GM19467 (cell line): Measurements from ENCODE around the gene FABP7.
A peak's percentile ranks its signal among the peaks of the same experiment; 100 is the strongest.

Experiments used
- ATAC-seq: cut with Tn5 transposase; IDR thresholded peaks from one replicate; pipeline ENCODE4 v1.9.1; 2021; ENCODE audit warnings: mild to moderate bottlenecking, moderate library complexity; ENCODE audit not compliant: unreplicated experiment

Gene FABP7

DNA sequence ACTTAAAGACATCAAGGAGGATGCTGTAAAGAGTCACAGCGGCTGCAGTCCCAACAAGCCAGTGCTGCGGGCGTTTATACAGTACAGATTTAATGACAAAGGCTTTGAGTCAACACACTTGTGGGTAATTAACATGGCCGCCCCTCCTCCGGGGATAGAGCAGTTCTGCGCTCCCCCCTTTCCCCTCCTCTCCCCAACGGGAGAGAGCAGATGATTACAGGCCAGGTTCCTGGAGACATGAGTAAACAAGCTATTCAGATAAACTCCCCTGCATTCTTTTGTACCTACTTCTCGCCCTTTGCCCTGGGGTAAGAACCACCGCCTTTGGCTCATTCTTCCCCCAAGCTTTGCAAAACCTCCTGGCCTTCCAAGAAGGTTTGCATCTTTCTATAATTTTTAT, 23.6 kb upstream of the FABP7 start:
- no peak for ATAC-seq

- ATAC-seq = peak; percentile 93
These were observed 20.6 kb upstream of the FABP7 start for GRCh38 chr6:122758927-122759334.

GRCh38 chr6:122760330-122760729, 19.2 kb upstream of the FABP7 start:
- ATAC-seq = no peak

GRCh38 chr6:122766256-122766655, 13.3 kb upstream of the FABP7 start:
- ATAC-seq = no peak

DNA sequence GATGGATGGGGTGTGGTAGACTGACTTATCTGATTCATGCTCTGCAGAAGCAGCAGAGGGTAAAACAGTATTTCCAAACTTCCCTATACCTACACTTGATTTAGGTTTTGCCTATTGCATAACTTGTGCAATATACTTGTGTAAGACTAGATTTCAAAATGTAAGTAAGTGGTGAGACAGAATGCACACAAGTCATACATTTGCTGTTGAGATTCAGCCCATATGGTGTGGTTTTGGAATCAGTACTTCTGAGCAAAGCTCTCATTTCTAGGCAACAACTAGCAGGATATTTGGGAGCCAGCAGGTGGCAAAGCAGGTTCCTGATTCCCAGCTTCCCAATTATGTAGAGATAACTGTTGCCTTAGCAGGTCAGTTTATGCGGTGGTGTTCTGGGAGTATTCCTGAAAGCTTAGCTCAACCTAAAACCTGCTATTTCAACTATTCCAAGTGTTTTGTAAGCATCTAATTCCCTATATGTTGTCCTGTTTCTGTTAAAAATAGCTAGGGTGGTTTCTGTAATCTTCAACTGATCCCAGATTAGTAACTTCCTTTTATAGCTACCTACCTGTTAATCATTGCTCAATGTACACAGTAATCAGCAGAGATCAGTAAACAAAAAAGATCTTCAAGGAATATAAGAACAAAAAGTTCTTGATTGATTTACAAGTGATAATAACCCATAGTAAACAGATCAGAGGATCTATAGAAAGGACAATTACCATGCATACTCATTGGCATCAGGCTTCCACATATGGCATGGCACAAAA, 8.5 kb upstream of the FABP7 start:
- no peak for ATAC-seq

GRCh38 chr6:122772724-122773415, 6.6 kb upstream of the FABP7 start:
- ATAC-seq = no peak

DNA sequence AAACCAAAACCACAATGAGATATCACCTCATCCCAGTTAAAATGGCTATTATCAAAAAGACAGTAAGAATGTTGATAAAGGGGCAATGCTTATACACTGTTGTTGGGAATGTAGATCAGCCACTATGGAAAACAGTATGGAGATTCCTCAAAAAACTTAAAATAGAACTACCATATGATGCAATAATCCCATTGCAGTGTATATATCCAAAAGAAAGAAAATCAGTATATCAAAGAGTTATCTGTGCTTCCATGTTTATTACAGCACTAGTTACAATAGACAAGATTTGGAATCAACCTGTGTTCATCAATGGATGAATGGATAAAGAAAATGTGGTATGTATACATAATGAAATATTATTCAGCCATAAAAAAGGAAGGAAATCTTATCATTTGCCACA, 3.5 kb upstream of the FABP7 start:
- no peak for ATAC-seq

GRCh38 chr6:122778302-122778701, 1.2 kb upstream of the FABP7 start:
- ATAC-seq = no peak

- ATAC-seq = no peak
These were observed 393 bp upstream of the FABP7 start for GRCh38 chr6:122778985-122779661.

DNA sequence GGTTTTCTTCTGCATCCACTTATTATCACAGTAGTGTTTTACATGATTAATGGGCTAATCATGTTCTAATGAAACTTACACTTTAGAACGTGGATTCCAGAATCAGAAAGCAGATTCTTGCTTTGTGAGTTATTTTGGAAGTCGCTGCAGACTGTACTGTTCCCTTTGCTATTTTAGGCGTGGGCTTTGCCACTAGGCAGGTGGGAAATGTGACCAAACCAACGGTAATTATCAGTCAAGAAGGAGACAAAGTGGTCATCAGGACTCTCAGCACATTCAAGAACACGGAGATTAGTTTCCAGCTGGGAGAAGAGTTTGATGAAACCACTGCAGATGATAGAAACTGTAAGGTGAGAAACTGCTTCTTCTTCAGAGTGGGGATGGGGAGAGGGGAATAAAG, 598 bp downstream of the FABP7 start:
- ATAC-seq = no peak

DNA sequence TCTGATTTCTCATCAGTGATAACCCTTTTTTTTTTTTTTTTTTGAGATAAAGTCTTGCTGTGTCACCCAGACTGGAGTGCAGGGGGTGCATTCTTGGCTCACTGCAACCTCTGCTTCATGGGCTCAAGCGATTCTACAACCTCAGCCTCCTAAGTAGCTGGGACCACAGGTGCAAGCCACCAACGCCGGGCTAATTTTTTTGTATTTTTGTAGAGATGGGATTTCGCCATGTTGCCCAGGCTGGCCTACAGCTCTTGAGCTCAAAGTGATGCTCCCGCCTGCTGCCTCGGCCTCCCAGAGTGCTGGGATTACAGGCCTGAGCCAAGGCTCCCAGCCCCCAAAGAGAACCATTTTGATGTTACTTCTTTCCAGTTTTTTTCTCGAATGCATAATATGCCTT, 2.2 kb downstream of the FABP7 start:
- no peak for ATAC-seq

DNA sequence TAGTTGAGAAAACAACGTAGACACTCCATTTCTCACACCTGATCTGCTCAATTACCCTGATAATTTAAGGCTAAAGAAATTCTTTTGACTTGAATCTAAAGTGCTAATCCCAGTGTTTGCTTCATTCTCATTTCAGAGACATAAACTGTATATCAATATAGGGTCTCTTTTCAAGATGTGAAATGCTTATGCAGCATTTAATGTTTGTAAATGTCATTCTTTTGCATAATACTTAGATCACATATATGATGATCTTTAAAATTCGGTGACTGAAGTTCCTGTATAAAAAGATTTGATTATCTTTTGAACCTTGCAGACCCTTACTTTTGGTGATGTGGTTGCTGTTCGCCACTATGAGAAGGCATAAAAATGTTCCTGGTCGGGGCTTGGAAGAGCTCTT, 3.9 kb downstream of the FABP7 start:
- no peak for ATAC-seq

- ATAC-seq = no peak
These were observed 6.4 kb downstream of the FABP7 start for GRCh38 chr6:122785891-122786290.

DNA sequence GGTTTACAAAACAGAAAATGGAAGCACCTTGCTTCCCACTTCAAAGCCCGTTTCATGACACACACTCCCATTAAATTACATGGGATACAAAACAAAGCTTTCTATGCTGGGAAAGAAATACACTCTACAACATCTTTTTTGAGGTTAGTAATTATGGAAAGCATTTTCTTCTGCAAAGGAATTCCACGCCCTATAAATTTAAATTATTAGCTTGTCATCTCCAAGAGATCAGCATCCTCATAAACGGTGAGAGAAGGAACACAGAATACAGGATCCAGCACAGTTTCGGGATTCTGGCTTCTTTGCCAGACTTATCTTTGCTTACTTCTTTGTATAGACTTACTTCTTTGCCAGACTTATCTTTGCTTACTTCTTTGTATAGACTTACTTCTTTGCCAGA, 8.2 kb downstream of the FABP7 start:
- no peak for ATAC-seq

DNA sequence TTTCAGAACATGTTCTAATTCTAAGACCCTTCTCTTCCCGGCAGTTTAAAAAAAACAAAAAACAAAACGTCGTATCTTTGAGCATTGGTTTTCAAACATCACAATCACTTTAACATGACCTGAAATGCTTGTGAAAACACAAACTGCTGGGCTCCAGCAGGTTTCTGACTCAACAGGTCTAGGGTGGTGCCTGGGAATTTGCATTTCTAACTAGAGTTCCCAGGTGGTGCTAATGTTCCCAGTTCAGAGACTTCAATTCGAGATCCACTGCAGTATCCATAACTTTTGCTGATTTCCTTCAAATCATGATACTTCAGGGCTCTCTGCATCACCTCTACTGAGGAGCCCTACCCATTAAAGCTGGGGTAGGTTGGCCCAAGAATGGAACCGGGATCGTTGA, 8.7 kb downstream of the FABP7 start:
- ATAC-seq = no peak

DNA sequence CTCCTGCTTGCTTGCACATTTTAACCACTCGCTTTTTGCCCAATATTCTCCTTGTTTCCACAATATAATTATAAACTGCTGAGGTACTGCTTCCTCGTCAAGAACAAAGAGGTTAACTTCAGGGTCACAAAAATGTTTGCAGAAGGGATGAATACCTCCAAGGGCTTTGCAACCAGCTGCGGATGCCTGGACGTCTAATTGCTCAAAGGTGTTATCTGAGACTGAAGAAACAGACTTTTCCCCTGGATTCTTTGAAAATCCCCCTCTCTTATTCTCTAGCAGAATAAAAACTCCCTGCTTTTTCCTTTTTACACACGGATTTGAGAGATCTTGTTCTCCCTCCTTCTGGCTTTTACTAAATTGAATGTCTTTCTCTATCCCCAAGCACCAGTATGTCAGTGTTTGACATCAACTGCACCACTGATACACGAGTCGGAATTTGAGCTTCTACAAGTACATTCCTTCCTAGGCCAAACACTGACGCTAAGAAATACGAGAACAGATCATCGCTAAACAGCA, 9.2 kb downstream of the FABP7 start:
- ATAC-seq = no peak

DNA sequence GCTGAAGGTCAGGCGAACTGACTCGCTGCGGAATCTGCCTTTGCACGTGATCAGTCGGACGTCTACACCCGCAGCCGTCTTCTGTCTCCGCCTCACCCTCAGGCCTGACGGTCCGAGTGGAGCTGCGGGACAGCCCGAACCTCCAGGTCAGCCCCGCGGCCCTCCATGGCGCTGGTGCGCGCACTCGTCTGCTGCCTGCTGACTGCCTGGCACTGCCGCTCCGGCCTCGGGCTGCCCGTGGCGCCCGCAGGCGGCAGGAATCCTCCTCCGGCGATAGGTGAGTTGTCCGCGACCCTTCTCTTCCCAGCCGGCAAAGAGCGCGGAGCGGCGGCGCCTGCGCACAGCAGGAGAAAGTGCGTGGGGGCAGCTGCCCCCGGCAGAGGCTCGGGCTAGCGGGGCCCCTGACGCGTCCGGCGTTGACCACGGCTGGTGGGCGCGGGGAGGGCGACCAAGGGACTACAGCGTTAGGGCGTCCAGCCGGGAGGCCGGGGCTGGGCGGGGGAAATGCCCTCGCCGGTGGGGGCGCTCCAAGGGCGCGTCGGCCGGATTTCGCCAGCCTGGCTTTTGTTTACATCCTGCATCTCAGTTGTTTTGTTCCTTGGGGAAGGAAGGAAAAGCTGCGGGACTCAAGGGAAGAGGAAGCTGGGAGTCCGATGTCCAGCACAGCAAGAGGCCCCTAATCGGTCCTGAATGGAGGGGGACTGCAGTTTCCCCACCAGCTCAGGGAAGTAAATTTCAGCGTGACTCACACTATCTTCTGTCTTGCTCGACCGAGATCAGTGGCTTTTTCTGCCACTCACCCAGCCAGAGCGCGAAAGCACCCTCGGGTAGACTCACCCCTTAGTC, 9.9 kb downstream of the FABP7 start, which contains the start of gene SMPDL3A:
Gene SMPDL3A (plus strand): TSS at position 77 of the 846 bp plus-strand sequence. CDS start 89 bp downstream, at position 166.
- ATAC-seq = peak; percentile 62

DNA sequence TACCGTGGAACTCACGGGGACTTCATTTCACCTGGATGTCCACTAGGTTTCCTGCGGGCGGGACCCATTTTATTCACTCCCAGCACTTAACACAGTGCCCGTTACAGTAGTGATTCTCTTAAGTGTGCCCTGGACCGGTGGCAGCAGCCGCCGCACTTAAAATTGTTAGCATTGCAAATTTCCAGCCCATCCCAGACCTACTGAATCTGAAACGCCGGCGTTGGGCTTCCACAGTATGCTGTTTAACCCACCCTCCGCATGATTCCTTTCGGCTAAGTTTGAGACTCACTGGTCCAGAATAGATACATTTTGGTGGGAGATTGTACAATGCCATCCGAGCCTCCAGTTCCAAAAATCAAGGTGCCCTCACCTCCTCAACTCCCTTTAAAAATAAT, 10.5 kb downstream of the FABP7 start:
- ATAC-seq = no peak

DNA sequence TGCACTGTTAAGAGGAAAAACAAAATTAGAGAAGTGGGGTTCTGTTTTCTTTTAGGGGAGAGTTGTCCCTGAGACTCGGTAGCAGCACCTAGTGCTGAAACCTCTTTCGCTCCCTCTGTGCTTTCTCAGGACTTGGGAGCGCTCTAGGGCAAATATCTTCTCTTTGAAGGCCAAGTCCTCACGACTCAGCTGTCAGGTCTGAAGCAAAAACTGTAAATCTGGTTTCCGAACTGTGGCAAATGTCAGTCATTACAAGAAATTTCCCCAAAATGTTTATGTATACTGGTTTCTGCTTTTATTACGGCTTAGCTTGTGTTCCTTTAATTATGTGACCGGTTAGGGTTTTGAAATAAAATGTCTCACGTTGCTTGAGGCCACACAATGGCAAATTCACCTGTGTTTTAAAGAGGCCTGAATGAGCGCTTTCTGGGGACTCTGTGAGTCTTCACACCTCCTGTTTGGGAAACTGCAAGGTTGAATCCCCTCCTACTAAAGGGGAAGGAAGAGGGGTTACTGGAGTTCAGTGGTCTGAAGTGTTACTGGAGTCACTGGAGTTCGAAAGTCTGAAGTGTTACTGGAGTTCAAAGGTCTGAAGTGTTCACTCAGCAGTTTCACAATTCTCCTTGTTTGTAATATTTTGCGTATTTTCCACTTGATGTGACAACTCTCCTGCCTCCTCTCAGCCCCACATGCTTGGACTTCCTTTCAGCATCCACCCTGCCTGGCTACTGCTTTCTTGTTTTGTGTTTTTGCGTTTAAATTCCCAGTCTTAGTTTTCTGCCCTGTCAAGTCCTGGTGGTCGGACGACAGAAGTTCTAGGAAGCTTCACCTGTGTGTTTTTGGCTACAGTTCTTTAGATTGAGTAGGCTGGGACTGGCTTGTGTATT, 11.2 kb downstream of the FABP7 start:
- no peak for ATAC-seq

DNA sequence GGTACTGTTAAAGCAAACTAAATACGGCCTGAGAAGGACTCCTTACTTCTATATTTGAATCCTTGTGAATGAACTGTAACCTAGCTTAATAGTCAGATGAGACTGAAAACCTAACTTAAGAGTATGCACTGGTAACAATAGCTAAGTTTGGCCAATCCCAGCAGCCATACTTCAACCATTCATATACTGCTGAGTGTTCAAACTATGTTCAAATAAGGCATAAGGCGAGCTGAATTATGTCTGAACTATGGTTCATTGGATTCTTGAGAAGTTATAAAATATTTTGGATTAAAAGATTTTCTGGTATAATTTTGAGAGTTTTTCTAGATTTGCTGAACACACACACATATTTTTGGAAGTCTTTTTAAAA, 11.8 kb downstream of the FABP7 start:
- no peak for ATAC-seq
